Measurements from ENCODE around the gene MAP7D1. TPM values are rescaled to one million over a fixed set of nuclear protein-coding genes. Genes with fewer than 3 reads are reported as not detected.

MAP7D1 gene
- total RNA-seq, 2 donors from 2014 or later, result 119 to 120 TPM

- Histone ChIP-seq H3K9me3 (ENCODE audit: control insufficient read depth, low read length) (no peaks in the 10 kb centered on the region), H3K27ac (ENCODE audit: low read depth, low read length) (no peak overlapping the region), H3K4me1 (ENCODE audit: control insufficient read depth, insufficient read depth, low read length) (no peaks in the 10 kb centered on the region), H3K27me3 (ENCODE audit: control insufficient read depth, insufficient read depth, low read length, poor library complexity, severe bottlenecking) (peaks cover 48% of the 10 kb centered on the region), H3K36me3 (ENCODE audit: control insufficient read depth, insufficient read depth, low read length) (no peaks in the 10 kb centered on the region), H3K9ac (ENCODE audit: extremely low read depth, low read length, poor library complexity, severe bottlenecking) (no peak overlapping the region), H3K4me3 (ENCODE audit: low read length) (no peak overlapping the region)
- WGBS, 2 experiments (ENCODE audit: insufficient coverage in 1 of 2, insufficient read length in 1 of 2), result 91% methylated on average over 7 of the region's 7 CpGs; no CpG with 5 or more reads in 1 of the 2 experiments
- Mint-ChIP-seq H3K4me3 (no peak overlapping the region), H3K36me3 (ENCODE audit: low read depth) (no peaks in the 10 kb centered on the region), H3K27me3 (ENCODE audit: insufficient read depth) (peaks cover 44% of the 10 kb centered on the region), H3K27ac (no peak overlapping the region), H3K4me1 (no peaks in the 10 kb centered on the region), H3K9me3 (no peaks in the 10 kb centered on the region)
- DNase-seq, result no peak
- TF ChIP-seq CTCF (conservative IDR thresholded peaks at IDR 0.05), result no peak
Observed at GRCh38 chr1:36126797-36127500, 29.0 kb upstream of the MAP7D1 start.

- Histone ChIP-seq H3K4me3 (ENCODE audit: low read length) (no peak overlapping the region), H3K27me3 (ENCODE audit: control insufficient read depth, insufficient read depth, low read length, poor library complexity, severe bottlenecking) (peaks cover 35% of the 10 kb centered on the region), H3K9me3 (ENCODE audit: control insufficient read depth, low read length) (no peaks in the 10 kb centered on the region), H3K4me1 (ENCODE audit: control insufficient read depth, insufficient read depth, low read length) (no peaks in the 10 kb centered on the region), H3K27ac (ENCODE audit: low read depth, low read length) (no peak overlapping the region), H3K36me3 (ENCODE audit: control insufficient read depth, insufficient read depth, low read length) (no peaks in the 10 kb centered on the region), H3K9ac (ENCODE audit: extremely low read depth, low read length, poor library complexity, severe bottlenecking) (no peak overlapping the region)
- Mint-ChIP-seq H3K4me1 (no peaks in the 10 kb centered on the region), H3K27ac (no peak overlapping the region), H3K36me3 (ENCODE audit: low read depth) (no peaks in the 10 kb centered on the region), H3K27me3 (ENCODE audit: insufficient read depth) (peaks cover 30% of the 10 kb centered on the region), H3K4me3 (no peak overlapping the region), H3K9me3 (no peaks in the 10 kb centered on the region)
- 91 to 92% methylated on average over 7 to 11 of the region's 11 CpGs for WGBS, 2 experiments (ENCODE audit: insufficient coverage in 1 of 2, insufficient read length in 1 of 2)
- DNase-seq, result no peak
- no peak for TF ChIP-seq CTCF (conservative IDR thresholded peaks at IDR 0.05)
Observed at GRCh38 chr1:36128126-36128904, 27.6 kb upstream of the MAP7D1 start.

GRCh38 chr1:36128905-36129206, 27.1 kb upstream of the MAP7D1 start:
- TF ChIP-seq CTCF (conservative IDR thresholded peaks at IDR 0.05), result no peak
- H3K4me3 ChIP-seq (ENCODE audit: low read length), result no peak overlapping the region
- H3K27ac ChIP-seq (ENCODE audit: low read depth, low read length), result no peak overlapping the region
- Mint-ChIP-seq H3K27me3 (ENCODE audit: insufficient read depth) (peaks cover 25% of the 10 kb centered on the region), H3K4me1 (no peaks in the 10 kb centered on the region), H3K4me3 (no peak overlapping the region), H3K9me3 (no peaks in the 10 kb centered on the region), H3K36me3 (ENCODE audit: low read depth) (no peaks in the 10 kb centered on the region), H3K27ac (no peak overlapping the region)
- no peaks in the 10 kb centered on the region for H3K9me3 ChIP-seq (ENCODE audit: control insufficient read depth, low read length)
- WGBS, 2 experiments (ENCODE audit: insufficient coverage in 1 of 2, insufficient read length in 1 of 2), result 78 to 96% methylated on average over 3 of the region's 3 CpGs
- no peak overlapping the region for H3K9ac ChIP-seq (ENCODE audit: extremely low read depth, low read length, poor library complexity, severe bottlenecking)
- peaks cover 29% of the 10 kb centered on the region for H3K27me3 ChIP-seq (ENCODE audit: control insufficient read depth, insufficient read depth, low read length, poor library complexity, severe bottlenecking)
- no peak for DNase-seq
- H3K36me3 ChIP-seq (ENCODE audit: control insufficient read depth, insufficient read depth, low read length), result no peaks in the 10 kb centered on the region
- no peaks in the 10 kb centered on the region for H3K4me1 ChIP-seq (ENCODE audit: control insufficient read depth, insufficient read depth, low read length)

Measured in endodermal cell (in vitro differentiated cells).